Naive thymus-derived CD4-positive, alpha-beta T cell (primary cell): ENCODE data around the gene SRGAP1. TPM values are rescaled to one million over a fixed set of nuclear protein-coding genes. Genes with fewer than 3 reads are reported as not detected.
A peak's percentile ranks its signal among the peaks of the same experiment; 100 is the strongest.

Source experiments
- ATAC-seq: fragments of 150-1000 bp; cut with Tn5 transposase; 2 replicates; pipeline ENCODE4 v1.10.0; 2021; ENCODE audit warnings: mild to moderate bottlenecking, moderate library complexity
- CTCF ChIA-PET: fragments of 350-600 bp; sonication (Branson Sonifier 250); formaldehyde crosslinking; loops from one replicate; lab custom pipeline; 2021; ENCODE audit warnings: antibody characterized with exemption; lab: Charles Lee
- POLR2A ChIA-PET: fragments of 350-600 bp; sonication (Branson Sonifier 250); formaldehyde crosslinking; loops from one replicate; lab custom pipeline; 2021; ENCODE audit warnings: antibody characterized with exemption, inconsistent platforms; lab: Charles Lee
- DNase-seq, 9 donors: peaks; one replicate each; pipeline versions ENCODE4 v3.0.0 to v3.0.0-alpha.2; 2020 to 2022; ENCODE audit warnings: mixed read lengths in 1 of 9
- H3K27ac ChIP-seq: one replicate; pipeline ENCODE4 v1.7.0; 2013; ENCODE audit warnings: mild to moderate bottlenecking, low read depth, low read length, moderate library complexity
- H3K27me3 ChIP-seq, 2 donors: one replicate each; pipeline ENCODE4 v1.7.0; 2013; ENCODE audit warnings: low read length in 2 of 2, mild to moderate bottlenecking in 2 of 2, moderate library complexity in 2 of 2; ENCODE audit not compliant: control insufficient read depth in 2 of 2, insufficient read depth in 2 of 2
- H3K36me3 ChIP-seq, 3 experiments: 1 replicate in 2 of 3; 2 replicates in 1 of 3; pipeline ENCODE4 v1.7.0; 2013; ENCODE audit warnings: low read length in 3 of 3, mild to moderate bottlenecking in 3 of 3, moderate library complexity in 1 of 3; ENCODE audit not compliant: insufficient read depth in 3 of 3, control insufficient read depth in 2 of 3
- H3K4me1 ChIP-seq, 2 donors: one replicate each; pipeline ENCODE4 v1.7.0; 2013; ENCODE audit warnings: low read length in 2 of 2, mild to moderate bottlenecking in 2 of 2, moderate library complexity in 1 of 2; ENCODE audit not compliant: control insufficient read depth in 2 of 2, insufficient read depth in 2 of 2
- H3K4me3 ChIP-seq: 2 replicates; pipeline ENCODE4 v1.7.0; 2013; ENCODE audit warnings: mild to moderate bottlenecking, low read length
- H3K9me3 ChIP-seq, 3 experiments: 1 replicate in 2 of 3; 2 replicates in 1 of 3; pipeline ENCODE4 v1.7.0; 2013; ENCODE audit warnings: low read length in 3 of 3; ENCODE audit not compliant: control insufficient read depth in 2 of 3
- H3K27ac Mint-ChIP-seq, 9 donors: one replicate each; pipeline ENCODE4 v1.8.0; 2020 to 2022; ENCODE audit warnings: mixed read lengths in 9 of 9, mild to moderate bottlenecking in 8 of 9, moderate library complexity in 5 of 9, inconsistent platforms in 2 of 9
- H3K27me3 Mint-ChIP-seq, 5 donors: one replicate each; pipeline ENCODE4 v1.8.0; 2021 to 2022; ENCODE audit warnings: mixed read lengths in 5 of 5, mild to moderate bottlenecking in 1 of 5
- H3K36me3 Mint-ChIP-seq, 5 donors: one replicate each; pipeline ENCODE4 v1.8.0; 2020 to 2022; ENCODE audit warnings: mixed read lengths in 5 of 5, mild to moderate bottlenecking in 3 of 5, inconsistent platforms in 1 of 5
- H3K4me1 Mint-ChIP-seq, 7 donors: one replicate each; pipeline ENCODE4 v1.8.0; 2020 to 2022; ENCODE audit warnings: mixed read lengths in 7 of 7, mild to moderate bottlenecking in 3 of 7, inconsistent platforms in 1 of 7
- H3K4me3 Mint-ChIP-seq, 10 donors: one replicate each; pipeline ENCODE4 v1.8.0; 2020 to 2022; ENCODE audit warnings: mild to moderate bottlenecking in 10 of 10, mixed read lengths in 10 of 10, moderate library complexity in 6 of 10, inconsistent platforms in 2 of 10
- H3K9me3 Mint-ChIP-seq, 11 donors: one replicate each; pipeline ENCODE4 v1.8.0; 2020 to 2022; ENCODE audit warnings: mixed read lengths in 11 of 11, mild to moderate bottlenecking in 4 of 11, inconsistent platforms in 1 of 11, moderate library complexity in 1 of 11
- intact Hi-C, 2 donors: fragments of 100-400 bp; cut with micrococcal nuclease; formaldehyde crosslinking; loops; one replicate each; pipeline ENCODE4 v1.15.1; 2023
- polyA plus RNA-seq, 2 donors: library from polyadenylated mRNA; unstranded; fragments of 300-500 nt; fragmentation: Illumina TruSeq; gene quantifications; one replicate each; pipeline ENCODE4 v1.2.3, GENCODE V29; 2021
- total RNA-seq, 6 experiments: library from RNA in 5 of 6; stranded (reverse) in 5 of 6; gene quantifications; 1 replicate in 5 of 6; 2 replicates in 1 of 6; pipeline ENCODE4 v1.2.3 and lab custom pipeline; 2021 to 2026

Gene SRGAP1
- total and polyA plus RNA-seq, 7 experiments from 2014 or later: 0.01 to 0.47 (median 0.08) TPM

- ChIA-PET CTCF (interaction anchor here (0.6 to 0.7 kb wide), 2 partner anchors 11 to 484 kb away, joined by 3 to 4 read pairs; no protein-coding TSS in a partner anchor), POLR2A (no interaction called here)
- Mint-ChIP-seq H3K27me3 (peaks cover 17 to 32% (median 24%) of the 10 kb centered on the region in 5 donors), H3K4me3 (no peak overlapping the region), H3K27ac (no peak overlapping the region), H3K36me3 (no peaks in the 10 kb centered on the region), H3K4me1 (peaks cover 0 to 7% (median 6%) of the 10 kb centered on the region in 7 donors), H3K9me3 (no peaks in the 10 kb centered on the region)
- H3K4me3 ChIP-seq: no peak overlapping the region
- intact Hi-C loops: no loop called here
- H3K36me3 ChIP-seq: no peaks in the 10 kb centered on the region
- DNase-seq (no peak), ATAC-seq (no peak)
- H3K9me3 ChIP-seq: no peaks in the 10 kb centered on the region
- no peaks in the 10 kb centered on the region for H3K4me1 ChIP-seq
- H3K27me3 ChIP-seq: peaks cover 3 to 7% of the 10 kb centered on the region in 2 donors
- no peak overlapping the region for H3K27ac ChIP-seq
These were observed 4.0 kb downstream of the SRGAP1 start for GRCh38 chr12:63848450-63848849.

- Histone ChIP-seq H3K27ac (no peak overlapping the region), H3K27me3 (peaks cover 3 to 7% of the 10 kb centered on the region in 2 donors), H3K4me1 (no peaks in the 10 kb centered on the region), H3K9me3 (no peaks in the 10 kb centered on the region), H3K36me3 (no peaks in the 10 kb centered on the region), H3K4me3 (no peak overlapping the region)
- DNase-seq (no peak), ATAC-seq (no peak)
- H3K9me3 Mint-ChIP-seq: no peaks in the 10 kb centered on the region
- peaks cover 17 to 32% (median 26%) of the 10 kb centered on the region in 5 donors for H3K27me3 Mint-ChIP-seq
- intact Hi-C loops: no loop called here
- H3K4me3 Mint-ChIP-seq: no peak overlapping the region
- CTCF ChIA-PET: no interaction called here
- H3K27ac Mint-ChIP-seq: no peak overlapping the region
- no peaks in the 10 kb centered on the region for H3K36me3 Mint-ChIP-seq
- H3K4me1 Mint-ChIP-seq: peaks cover 0 to 7% (median 6%) of the 10 kb centered on the region in 7 donors
- POLR2A ChIA-PET: interaction anchor here (1.2 kb wide), 1 partner anchor 47 kb away, joined by 3 read pairs; no protein-coding TSS in a partner anchor
These were observed 4.7 kb downstream of the SRGAP1 start for GRCh38 chr12:63849106-63849620.

GRCh38 chr12:63849641-63850040, 5.1 kb downstream of the SRGAP1 start:
- H3K36me3 ChIP-seq: no peaks in the 10 kb centered on the region
- no peaks in the 10 kb centered on the region for H3K9me3 Mint-ChIP-seq
- ATAC-seq (no peak), DNase-seq (no peak)
- intact Hi-C loops: no loop called here
- H3K4me3 Mint-ChIP-seq: no peak overlapping the region
- peaks cover 0 to 5% (median 3%) of the 10 kb centered on the region in 7 donors for H3K4me1 Mint-ChIP-seq
- H3K27me3 ChIP-seq: peaks cover 3 to 4% of the 10 kb centered on the region in 2 donors
- no peaks in the 10 kb centered on the region for H3K4me1 ChIP-seq
- H3K9me3 ChIP-seq: no peaks in the 10 kb centered on the region
- H3K27ac ChIP-seq: no peak overlapping the region
- H3K27ac Mint-ChIP-seq: peak overlapping the region in 1 of 9 donors; percentile 7
- H3K4me3 ChIP-seq: no peak overlapping the region
- H3K36me3 Mint-ChIP-seq: no peaks in the 10 kb centered on the region
- ChIA-PET POLR2A (interaction anchor here (1.2 kb wide), 1 partner anchor 48 kb away, joined by 3 read pairs; no protein-coding TSS in a partner anchor), CTCF (no interaction called here)
- H3K27me3 Mint-ChIP-seq: peaks cover 15 to 30% (median 25%) of the 10 kb centered on the region in 5 donors

- H3K4me1 ChIP-seq: no peaks in the 10 kb centered on the region
- no peaks in the 10 kb centered on the region for H3K9me3 ChIP-seq
- peaks cover 0 to 3% of the 10 kb centered on the region in 2 donors for H3K27me3 ChIP-seq
- H3K27me3 Mint-ChIP-seq: peaks cover 0 to 14% (median 9%) of the 10 kb centered on the region in 5 donors
- no peaks in the 10 kb centered on the region for H3K36me3 ChIP-seq
- ATAC-seq (no peak), DNase-seq (no peak)
- H3K4me1 Mint-ChIP-seq: no peaks in the 10 kb centered on the region
- intact Hi-C loops: no loop called here
- H3K27ac ChIP-seq: no peak overlapping the region
- no peak overlapping the region for H3K27ac Mint-ChIP-seq
- POLR2A ChIA-PET: no interaction called here
- H3K36me3 Mint-ChIP-seq: no peaks in the 10 kb centered on the region
- no peak overlapping the region for H3K4me3 Mint-ChIP-seq
- H3K9me3 Mint-ChIP-seq: peaks cover 0 to 2% (median 0%) of the 10 kb centered on the region in 11 donors
- CTCF ChIA-PET: no interaction called here
- no peak overlapping the region for H3K4me3 ChIP-seq
These were observed 9.5 kb downstream of the SRGAP1 start for GRCh38 chr12:63853978-63854377.

- Mint-ChIP-seq H3K4me3 (no peak overlapping the region), H3K27ac (no peak overlapping the region), H3K27me3 (peaks cover 0 to 21% (median 8%) of the 10 kb centered on the region in 5 donors), H3K9me3 (peaks cover 0 to 2% (median 0%) of the 10 kb centered on the region in 11 donors), H3K4me1 (no peaks in the 10 kb centered on the region), H3K36me3 (no peaks in the 10 kb centered on the region)
- Histone ChIP-seq H3K36me3 (no peaks in the 10 kb centered on the region), H3K27me3 (peaks cover 0 to 3% of the 10 kb centered on the region in 2 donors), H3K9me3 (no peaks in the 10 kb centered on the region), H3K27ac (no peak overlapping the region), H3K4me1 (no peaks in the 10 kb centered on the region), H3K4me3 (no peak overlapping the region)
- intact Hi-C loops: no loop called here
- DNase-seq (no peak), ATAC-seq (no peak)
- ChIA-PET POLR2A (no interaction called here), CTCF (no interaction called here)
These were observed 10.8 kb downstream of the SRGAP1 start for GRCh38 chr12:63855299-63855698.

- Histone ChIP-seq H3K27me3 (peaks cover 0 to 3% of the 10 kb centered on the region in 2 donors), H3K4me1 (no peaks in the 10 kb centered on the region), H3K27ac (no peak overlapping the region), H3K36me3 (no peaks in the 10 kb centered on the region), H3K4me3 (no peak overlapping the region), H3K9me3 (no peaks in the 10 kb centered on the region)
- DNase-seq: no peak
- CTCF ChIA-PET: no interaction called here
- peaks cover 0 to 21% (median 8%) of the 10 kb centered on the region in 5 donors for H3K27me3 Mint-ChIP-seq
- ATAC-seq: no peak
- H3K4me3 Mint-ChIP-seq: no peak overlapping the region
- POLR2A ChIA-PET: interaction anchor here (0.7 kb wide), 1 partner anchor 643 kb away, joined by 3 read pairs; no protein-coding TSS in a partner anchor
- intact Hi-C loops: no loop called here
- H3K4me1 Mint-ChIP-seq: no peaks in the 10 kb centered on the region
- H3K9me3 Mint-ChIP-seq: peaks cover 0 to 2% (median 0%) of the 10 kb centered on the region in 11 donors
- no peak overlapping the region for H3K27ac Mint-ChIP-seq
- no peaks in the 10 kb centered on the region for H3K36me3 Mint-ChIP-seq
These were observed 13.5 kb downstream of the SRGAP1 start for GRCh38 chr12:63857771-63858670.
